Measurements from ENCODE around the gene RAB23.
"Not testable (repeated sequence)": the region's sequence is repeated elsewhere in the genome, so short reads cannot be mapped to it uniquely, and the experiment has no call there.

RAB23 gene

DNA sequence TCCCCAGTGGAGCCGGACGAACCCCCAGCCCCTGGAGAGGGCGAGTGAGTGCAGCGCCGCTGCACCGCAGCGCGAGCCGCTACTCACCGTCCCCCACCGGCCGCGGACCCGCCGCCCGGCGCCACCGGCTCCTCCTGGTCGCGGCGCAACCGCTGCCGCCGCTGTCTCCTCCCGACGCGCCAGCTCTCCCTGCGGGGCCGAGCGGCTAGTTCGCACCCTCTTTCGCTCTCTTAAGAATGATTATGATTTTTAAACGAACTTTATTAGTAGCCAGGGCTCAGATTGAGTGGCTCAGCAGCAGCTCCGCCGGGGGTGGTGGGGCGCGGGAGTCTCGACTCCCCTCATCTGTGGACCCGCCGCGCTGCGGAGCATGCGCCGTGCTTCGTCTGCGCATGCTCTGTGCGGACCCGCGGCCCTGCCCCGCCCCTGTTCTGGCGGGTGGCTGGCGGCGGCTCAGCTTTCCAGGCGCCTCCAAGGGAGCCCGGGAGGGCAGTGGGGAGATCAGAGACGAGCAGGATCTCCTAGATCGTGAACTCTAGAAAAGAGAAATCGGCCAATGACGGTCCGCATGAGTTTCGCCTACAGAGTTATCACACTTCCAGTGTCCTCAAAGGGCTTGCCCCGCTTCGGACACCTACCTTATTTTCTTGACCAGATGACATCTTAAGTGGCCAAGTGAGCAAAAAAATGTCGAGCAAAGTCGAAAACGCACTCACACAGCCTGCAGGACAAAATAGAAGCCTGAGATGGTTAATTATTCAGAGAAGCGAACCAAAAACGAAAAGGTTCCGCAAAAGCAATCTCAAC is at the start of gene RAB23:
RAB23 (minus strand) TSS at position 372 of the 807 bp plus-strand sequence. CDS start 11,927 bp downstream, outside the sequence.
- peak; percentile 80 for DNase-seq (ENCODE audit: low spot score)

DNA sequence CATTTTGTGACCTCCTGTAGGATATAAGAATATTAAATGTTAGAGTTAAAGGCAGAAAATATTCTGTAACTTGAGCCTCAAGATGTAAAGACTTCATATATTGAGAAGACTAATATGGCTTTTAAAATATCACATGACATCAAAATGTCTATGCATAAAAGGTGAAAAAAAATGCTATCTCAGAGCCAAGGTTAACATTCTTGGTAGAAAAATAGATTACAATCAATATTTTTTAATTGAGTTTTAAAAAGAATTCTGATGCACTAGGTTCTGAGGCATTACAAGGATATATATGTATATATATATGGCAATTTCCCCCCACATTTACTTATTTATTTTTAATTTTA is 46.2 kb upstream of the RAB23 start:
- no peak for DNase-seq (ENCODE audit: low spot score)

DNA sequence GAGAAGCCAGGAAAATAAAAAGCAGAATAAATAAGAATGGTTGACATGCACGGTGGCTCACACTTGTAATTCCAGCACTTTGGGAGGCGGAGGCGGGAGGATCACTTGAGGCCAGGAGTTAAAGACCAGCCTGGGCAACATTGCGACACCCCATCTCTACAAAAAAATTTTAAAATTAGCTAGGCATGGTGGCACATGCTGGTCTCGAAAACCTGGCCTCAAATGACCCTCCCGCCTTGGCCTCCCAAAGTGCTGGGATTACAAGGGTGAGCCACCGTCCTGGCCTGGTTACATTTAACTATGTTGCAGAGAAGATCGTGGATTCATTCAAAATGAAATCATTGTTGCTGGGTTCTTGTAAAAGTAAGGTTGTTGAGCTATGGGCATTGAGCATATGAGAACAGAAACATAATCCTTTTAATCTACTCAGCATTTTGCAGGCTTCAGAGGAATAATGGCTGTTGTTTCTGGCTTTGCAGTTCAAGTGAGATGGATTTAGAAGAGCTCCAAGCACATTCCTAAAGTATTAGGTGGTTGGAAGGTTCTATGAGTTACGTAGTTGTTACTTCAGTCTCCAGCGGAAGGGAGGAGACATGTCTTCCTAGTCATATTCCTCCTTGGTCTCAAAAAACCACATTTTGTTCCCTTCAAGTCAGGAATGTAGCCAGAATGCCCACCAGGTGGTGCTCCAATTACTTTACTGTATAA is 45.6 kb upstream of the RAB23 start:
- DNase-seq (ENCODE audit: low spot score) = peak; percentile 36

DNA sequence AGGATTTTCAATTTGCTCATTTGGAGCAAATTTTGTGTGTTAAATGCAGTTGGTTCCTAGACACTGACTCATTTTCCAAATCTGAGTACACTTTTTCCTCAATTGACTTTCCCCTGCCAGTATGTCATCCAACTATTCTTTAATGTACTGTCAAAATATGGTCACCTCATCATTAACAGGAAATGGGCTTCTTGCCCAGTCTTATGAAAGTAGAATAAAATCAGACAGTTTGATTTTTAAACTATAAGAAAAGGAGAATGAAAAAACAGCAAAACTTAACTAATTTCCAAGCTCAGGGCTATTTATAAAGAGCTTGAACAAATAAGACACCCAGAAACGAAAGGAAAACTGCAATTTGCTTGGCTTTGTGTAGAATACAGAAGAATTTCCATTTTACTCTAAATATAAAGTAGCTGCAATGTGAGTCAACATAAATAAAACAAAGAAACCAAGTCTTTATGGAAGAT is 43.7 kb upstream of the RAB23 start:
- no peak for DNase-seq (ENCODE audit: low spot score)

DNA sequence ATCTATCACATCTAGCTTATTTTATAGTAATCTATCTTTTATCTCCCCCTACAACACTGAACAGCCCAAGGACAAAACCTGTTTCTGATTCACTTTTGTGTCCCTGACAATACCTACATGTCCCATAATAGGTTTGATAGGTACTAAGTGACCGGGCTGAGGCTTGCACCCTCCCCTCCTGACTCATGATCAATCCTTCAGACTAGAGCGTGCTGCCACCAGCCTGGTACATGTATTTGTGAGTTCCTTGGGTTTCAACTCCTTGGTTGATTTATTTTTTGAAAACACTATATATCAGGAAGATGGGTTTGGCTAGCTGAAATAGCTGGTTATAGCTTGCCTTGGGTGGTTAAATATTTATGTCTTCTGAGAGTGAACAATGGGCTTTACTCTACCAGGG is 41.6 kb upstream of the RAB23 start:
- DNase-seq (ENCODE audit: low spot score) = no peak

DNA sequence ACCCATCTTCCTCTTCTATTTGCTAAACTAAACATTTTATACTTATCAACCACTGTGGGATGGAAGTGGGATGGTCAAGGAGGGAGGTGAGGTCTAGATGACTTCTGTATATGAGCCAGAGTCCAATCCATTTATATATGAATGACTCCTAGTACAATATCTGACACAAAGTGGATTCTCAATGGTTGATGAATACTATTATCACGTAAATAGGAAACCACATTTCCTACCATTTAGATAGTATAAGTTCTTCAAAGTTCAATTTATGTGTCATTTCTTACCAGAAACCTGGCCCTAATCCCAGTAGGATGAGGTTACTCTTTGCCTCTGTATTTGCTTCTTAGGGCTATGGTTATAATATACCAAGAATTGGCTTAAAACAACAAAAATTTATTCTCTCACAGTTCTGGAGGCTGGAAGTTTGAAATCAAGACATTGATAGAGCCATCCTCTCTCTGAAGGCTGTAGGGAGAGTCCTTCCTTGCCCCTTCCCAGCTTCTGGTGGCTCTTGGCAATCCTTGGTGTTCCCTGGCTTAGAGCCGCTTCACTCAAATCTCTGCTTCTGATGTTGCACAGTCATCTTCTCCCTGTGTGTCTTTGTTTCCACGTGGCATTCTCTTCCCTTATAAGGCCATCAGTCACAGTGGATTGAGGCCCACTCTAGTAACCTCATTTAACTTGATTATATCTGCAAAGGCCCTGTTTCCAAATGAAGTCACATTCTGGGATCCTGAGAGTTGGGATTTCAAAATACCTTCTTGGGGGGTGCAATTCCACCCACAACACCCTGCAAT is 41.0 kb upstream of the RAB23 start:
- DNase-seq (ENCODE audit: low spot score) = no peak

DNA sequence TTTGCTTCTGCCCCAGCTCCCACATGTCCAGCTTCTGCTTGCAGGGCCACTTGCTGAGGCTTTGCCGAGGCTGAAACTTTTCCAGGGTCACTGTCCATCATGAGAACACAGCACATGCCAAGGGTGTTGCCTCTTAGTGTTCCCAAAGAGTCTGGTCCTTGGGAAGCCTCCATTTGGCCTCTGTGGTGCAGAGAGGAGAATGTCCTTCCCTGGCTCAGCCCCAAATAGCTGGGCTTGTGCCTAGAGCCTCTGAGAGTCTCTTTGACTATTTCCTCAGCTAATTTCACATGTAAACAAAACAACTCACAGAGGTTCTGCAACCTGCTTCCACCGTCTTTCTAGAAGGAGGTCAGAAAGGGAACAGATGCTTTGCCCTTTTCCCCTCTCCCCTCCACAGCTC is 40.4 kb upstream of the RAB23 start:
- DNase-seq (ENCODE audit: low spot score) = no peak

DNA sequence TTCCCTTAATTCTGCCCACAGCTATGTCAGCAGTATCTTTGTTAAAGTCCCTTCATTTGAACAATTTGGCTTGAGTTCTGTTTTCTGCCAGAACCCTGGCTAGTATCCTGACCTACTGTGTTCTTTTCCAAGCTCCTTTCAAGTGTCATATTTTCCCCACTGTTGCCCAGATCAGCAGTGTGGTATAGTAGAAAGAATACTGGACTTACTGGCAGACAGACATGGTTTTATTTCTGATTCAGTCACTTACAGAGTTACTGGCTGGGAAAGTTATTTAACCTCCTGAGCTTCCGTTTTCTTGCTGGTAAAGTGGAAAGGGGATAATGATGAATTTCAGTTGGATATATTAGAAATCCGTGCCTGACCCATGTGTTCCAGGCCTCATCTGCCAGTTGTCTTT is 39.8 kb upstream of the RAB23 start:
- no peak for DNase-seq (ENCODE audit: low spot score)

DNA sequence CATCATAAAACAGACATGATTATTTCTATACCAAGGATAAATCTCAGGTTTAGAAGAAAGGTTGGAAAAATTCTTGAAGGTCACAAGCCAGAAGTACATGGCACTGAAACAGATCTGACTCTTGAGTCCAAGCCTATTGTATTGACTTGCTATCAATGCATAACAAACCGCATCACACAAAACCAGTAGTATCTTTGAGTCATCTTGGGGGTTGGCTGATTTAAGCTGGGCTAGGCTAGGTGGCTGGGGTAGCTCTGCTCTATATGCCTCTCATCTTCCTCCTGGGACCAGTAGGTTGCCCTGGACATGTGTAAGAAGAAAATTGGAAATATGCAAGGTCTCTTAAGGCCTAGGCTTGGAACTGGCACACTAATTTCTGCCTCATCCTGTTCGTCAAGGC is 37.0 kb upstream of the RAB23 start:
- DNase-seq (ENCODE audit: low spot score) = no peak

DNA sequence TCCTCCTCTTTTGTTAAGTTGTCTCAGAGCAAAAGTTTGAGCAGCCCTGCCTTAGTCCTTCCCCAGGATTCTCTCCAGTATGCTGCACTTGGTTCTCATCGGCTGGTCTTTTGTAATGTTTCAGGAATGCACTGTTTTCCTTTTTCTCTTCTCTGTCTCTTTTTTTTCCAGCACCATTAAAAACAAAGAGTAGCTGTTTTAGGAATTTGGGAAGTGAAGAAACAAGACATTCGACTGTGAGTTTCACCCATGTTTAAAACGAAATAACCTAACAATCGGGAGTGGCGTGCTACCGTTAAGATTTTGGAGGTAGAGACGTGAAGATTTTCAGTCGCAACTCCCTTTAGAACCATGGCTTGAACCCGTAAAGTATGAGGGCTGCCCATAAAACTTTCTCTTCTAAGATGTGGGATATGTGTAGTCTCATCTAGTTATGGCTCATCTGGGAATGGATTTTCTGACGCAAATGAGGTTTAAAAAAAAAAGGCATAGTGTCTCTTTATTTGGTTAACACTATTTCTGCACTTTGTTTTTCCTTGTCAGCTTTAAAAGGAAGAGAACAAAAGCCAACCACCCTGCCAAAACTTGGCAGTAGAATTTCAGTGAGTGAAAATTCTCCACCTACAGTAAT is 35.9 kb upstream of the RAB23 start:
- DNase-seq (ENCODE audit: low spot score) = no peak

DNA sequence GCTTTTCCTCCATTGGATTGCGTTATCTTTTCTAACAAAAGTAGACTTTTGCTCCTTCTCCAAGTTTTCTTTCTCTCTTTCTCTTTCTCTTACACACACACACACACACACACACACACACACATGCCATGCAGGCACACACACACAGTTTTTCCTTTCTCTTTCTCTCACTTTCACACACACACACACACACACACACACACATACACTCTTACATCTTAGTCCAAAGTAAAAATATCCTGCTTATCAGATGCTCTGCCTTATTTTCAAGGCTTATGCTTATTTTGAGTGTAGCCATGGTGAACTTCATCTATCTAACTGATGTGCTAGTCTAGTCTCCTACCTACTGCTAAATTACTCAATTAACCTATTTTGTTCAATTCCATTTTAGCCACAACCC is 34.4 kb upstream of the RAB23 start:
- no peak for DNase-seq (ENCODE audit: low spot score)

DNA sequence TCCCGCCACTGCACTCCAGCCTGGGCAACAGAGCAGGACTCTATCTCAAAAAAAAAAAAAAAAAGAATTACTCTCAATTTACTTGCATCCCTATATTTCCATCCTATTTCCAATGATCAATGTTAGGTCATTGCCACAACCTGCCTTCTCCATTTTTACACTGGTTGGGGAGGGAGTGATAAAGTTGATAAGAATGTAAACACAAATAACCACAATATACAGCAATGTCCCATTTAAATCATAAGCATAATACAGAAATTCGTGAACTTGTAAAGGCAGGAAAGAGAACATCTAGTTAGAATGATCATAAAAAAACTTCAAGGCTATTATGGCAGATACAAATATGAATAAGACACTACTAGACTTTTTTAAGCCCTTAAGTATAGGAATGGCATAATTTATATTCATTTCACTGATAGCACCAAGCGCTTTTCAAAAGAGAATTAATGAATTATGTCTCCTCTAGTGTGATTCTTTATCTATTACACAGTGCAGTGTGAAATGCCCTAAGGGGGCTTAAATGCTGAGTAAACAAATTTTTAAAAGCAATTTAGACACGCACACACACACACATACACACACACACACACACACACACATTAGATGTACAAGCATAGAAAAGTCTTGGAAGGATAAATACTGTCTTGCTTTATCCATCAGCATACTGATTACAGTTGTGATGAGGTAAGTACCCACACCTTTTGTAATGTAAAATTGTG is 33.5 kb upstream of the RAB23 start:
- no peak for DNase-seq (ENCODE audit: low spot score)

DNA sequence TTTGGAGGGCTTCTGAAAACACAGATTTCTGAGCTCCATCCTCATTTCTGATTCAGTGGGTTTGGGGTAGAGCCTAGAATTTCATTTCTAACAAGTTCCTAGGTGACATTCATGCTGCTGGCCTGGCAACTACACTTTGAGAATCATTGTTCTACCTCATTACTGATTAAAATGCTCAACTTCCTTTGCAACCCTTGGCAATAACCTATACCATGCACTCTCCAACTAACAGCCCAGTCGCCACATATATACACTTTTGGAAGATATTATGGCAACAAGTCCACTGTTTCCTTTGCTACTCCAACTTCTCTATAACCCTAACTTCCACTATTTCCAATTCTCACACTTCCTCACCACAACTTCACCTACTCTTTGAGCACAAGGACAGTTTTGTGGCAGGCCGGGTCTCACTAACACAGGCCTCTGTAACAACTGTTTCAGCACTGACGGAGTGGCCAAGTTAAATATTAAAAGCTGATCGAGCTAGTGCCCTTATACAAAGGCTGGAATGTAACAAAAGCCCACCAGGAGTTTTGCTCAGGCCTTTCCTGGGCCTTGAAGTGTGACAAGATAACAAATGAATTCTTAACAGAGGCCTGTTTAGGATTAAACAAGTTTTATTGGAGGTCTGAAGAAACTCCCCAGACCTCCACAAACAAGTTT is 32.1 kb upstream of the RAB23 start:
- DNase-seq (ENCODE audit: low spot score) = no peak

DNA sequence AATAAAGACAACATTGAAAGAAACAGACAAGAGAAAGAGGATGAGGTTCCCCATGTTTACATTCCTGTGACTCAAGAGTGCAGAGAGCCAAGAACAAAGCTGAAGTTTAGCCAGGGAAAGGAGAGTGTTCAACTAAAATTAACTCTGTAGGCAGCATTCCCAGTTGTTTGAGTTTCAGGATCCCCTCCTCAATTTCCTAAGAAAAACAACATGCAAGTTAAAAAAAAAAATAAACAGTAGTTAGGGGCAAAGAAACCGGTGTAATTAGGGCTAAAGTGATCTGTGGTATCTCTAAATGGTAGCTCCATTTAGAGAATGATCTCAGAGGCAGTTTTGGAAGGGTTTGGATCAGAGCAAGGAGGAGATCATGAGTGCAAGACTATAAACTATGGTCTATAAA is 30.9 kb upstream of the RAB23 start:
- DNase-seq (ENCODE audit: low spot score) = no peak

DNA sequence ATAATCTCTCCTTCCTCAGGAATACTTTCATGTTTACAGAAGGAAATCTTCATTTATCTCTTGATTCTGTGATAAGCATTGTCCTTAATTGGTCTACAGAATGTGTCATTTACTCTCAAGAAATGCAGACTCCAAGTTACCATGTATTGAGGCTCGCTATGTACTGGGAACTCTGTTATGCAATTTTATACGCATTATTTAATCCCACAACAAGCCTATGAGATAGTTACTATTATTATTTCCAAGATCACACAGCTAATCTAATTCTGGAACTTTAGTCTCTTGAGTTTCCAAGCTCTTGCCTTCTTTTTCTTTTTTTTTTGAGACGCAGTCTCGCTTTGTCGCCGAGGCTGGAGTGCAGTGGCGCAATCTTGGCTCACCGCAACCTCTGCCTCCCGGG is 30.0 kb upstream of the RAB23 start:
- DNase-seq (ENCODE audit: low spot score) = no peak

DNA sequence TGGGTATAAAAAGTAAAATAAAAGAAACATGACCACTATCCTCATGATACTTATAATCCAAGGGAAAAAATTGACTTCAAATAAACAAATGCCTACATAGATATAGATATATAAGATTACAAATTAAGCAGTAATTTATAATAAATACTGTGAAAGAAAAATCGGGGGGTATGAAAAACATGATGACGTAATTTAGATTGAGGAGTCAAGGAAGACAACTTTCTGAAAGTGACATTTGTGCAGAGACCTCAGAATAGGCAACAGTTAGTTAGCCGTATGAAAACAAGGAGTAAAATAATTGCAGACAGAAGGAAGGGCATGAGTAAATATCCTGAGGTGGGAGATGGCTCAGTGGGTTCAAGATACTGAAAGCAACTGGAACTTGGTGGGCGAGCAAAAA is 28.2 kb upstream of the RAB23 start:
- no peak for DNase-seq (ENCODE audit: low spot score)

DNA sequence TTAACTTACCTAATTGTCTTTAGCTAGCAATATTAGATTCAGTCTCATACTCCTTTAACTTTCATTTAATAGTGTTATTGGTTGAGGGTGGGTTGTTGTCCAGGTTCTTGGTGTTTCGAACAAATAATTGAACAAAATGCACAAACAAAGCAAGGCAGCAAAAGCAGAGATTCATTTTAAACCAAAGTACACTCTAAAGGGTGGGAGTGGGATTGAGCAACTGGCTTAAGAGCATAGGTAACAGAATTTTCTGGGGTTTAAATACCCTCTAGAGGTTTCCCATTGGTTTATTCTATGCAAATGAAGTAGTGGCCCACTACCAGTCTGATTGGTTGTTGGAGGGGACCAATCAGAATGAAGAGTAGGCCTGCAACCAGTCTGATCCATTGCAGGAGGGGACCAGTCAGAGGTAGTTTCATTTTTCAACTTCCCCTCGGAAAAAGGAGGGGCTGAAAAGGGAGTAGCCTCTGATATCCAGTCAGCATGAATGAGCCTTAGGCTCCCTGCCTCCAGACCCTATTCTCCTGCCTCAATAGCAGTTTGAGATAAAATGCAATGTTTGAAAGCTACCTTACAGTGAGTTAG is 26.3 kb upstream of the RAB23 start:
- DNase-seq (ENCODE audit: low spot score) = no peak

DNA sequence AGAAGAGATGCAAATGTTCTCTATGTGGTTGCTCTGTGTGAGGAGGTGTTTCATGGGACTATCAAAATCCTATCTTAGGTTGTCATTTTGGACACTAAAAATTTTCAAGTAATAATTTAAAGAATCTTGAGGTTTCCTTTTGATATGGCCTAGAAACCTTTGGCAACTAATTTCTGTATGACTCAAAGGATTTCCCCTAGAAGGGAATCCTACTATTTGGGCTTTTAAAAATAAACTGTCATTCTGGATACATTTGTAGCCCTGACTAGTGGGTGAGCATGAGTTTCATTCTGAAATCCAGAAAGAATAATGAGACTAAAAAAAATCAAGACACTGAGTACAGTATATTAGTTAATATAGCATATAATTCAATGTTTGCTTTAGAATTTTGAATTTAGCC is 25.5 kb upstream of the RAB23 start:
- no peak for DNase-seq (ENCODE audit: low spot score)

DNA sequence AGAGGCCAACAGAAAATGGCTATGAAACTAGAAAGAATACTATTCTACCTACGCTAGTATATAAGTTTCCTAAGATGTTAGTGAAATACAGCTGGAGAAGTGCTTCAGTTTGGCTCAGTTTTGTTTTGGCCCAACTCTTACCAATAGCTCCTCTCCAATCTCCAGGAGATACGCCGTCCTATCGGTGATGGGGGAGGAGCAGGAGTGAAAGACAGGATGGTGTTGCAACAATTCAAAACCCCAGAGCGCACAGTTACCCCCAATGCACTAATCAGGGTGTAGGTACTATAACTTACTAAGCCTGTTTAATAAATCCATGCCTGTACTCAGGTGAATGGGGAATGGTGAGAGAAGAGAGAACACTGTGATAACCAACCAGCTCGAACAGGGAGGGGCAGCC is 24.2 kb upstream of the RAB23 start:
- DNase-seq (ENCODE audit: low spot score) = no peak

DNA sequence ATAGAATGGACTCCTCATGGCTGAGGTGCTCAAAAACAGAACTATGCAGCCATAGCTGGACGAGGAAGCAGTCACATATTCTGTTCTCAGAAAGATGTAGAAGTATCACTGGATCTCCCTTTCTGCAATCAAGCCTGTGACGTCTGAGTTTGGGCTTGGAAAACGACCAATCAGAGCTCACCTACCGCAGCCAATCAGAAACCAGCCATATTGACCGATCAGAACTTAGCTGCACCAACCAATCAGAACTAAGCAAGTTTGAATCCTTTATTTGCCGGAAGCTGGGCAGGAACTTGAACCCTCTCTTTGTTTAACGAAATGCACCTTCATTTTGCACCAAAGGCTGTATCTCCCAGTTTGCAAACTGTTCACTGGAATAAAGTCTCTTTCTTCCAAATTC is 21.8 kb upstream of the RAB23 start:
- DNase-seq (ENCODE audit: low spot score) = no peak

DNA sequence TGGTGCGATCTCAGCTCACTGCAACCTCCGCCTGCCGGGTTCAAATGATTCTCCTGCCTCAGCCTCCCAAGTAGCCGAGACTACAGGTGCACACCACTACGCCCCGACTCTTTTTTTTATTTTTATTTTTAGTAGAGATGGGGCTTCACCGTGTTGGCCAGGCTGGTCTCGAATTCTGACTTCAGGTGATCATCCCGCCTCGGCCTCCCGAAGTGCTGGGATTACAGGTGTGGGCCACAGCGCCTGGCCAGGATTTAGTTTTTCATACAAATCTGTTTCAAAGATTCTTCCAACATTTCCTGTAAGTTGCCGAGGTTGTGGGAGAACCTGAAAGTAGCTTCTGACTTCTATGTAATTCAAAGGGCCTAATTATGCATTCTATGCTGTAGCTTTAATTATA is 21.4 kb upstream of the RAB23 start:
- DNase-seq (ENCODE audit: low spot score) = not testable (repeated sequence)
